Measurements from ENCODE around the gene MKI67. TPM values are rescaled to one million over a fixed set of nuclear protein-coding genes. Genes with fewer than 3 reads are reported as not detected.

MKI67 gene
- total and polyA plus RNA-seq, 9 of the 15 experiments (the other 6 are each of a cell fraction or from before 2014, with no cell fraction given) = 11.8 to 86.5 (median 36.0) TPM

GRCh38 chr10:128062881-128063563, 63.2 kb downstream of the MKI67 start:
- DNase-seq (ENCODE audit: extremely low read depth in 1 of 4, low spot score in 3 of 4) (peak in 1 of 4 experiments; percentile 11), FAIRE-seq (no peak), ATAC-seq (0 out of 3 replicates have a peak, but pooled peaks have one; percentile 26)
- CTCF ChIA-PET (ENCODE audit: low intra/inter-chr PET ratio) = no interaction called here
- no peak overlapping the region for H3K4me3 ChIP-seq
- H3K27ac ChIP-seq (ENCODE audit: extremely low read depth, low read depth, low read length) = no peak overlapping the region
- WGBS (ENCODE audit: insufficient coverage, low coverage, missing lambda C conversion rate) = 1% methylated on average over 11 of the region's 19 CpGs
- H3K27me3 ChIP-seq (ENCODE audit: control insufficient read depth in 2 of 2, insufficient read depth in 2 of 2, low read length in 2 of 2) = peaks cover 0 to 5% of the 10 kb centered on the region in 2 experiments; a peak in 2 of 5 replicates
- H3K79me2 ChIP-seq (ENCODE audit: control insufficient read depth, insufficient read depth, low read length) = no peaks in the 10 kb centered on the region
- BruUV-seq (replicated peaks) = no TSS peak
- no peak overlapping the region for H3K9ac ChIP-seq (ENCODE audit: insufficient read depth in 1 of 2, low read depth in 2 of 2, low read length in 2 of 2)
- peak overlapping the region; percentile 40; the same call in 1 of the 2 replicates for H2AFZ ChIP-seq (ENCODE audit: low read depth, low read length)
- peaks cover 0 to 3% of the 10 kb centered on the region in 2 experiments; a peak in 2 of 5 replicates for H3K4me1 ChIP-seq (replicated peaks in 1 of 2; ENCODE audit: control insufficient read depth in 2 of 2, insufficient read depth in 2 of 2, low read length in 2 of 2)
- H3K9me3 ChIP-seq (replicated peaks; ENCODE audit: control insufficient read depth, insufficient read depth, low read depth, low read length) = no peaks in the 10 kb centered on the region
- H3K4me2 ChIP-seq (ENCODE audit: insufficient read depth, low read length) = peak overlapping the region; percentile 25; the same call in 1 of the 2 replicates
- intact Hi-C loops (cut with micrococcal nuclease) = loop anchor here (10.0 kb wide), 1 partner anchor 48 kb away; no protein-coding TSS in a partner anchor
- H4K20me1 ChIP-seq (replicated peaks; ENCODE audit: control insufficient read depth, insufficient read depth, low read length) = no peaks in the 10 kb centered on the region
- POLR2A ChIA-PET = no interaction called here
- no peaks in the 10 kb centered on the region for H3K9me1 ChIP-seq (ENCODE audit: control insufficient read depth, insufficient read depth, low read length)
- H3K36me3 ChIP-seq (ENCODE audit: control insufficient read depth, insufficient read depth, low read length) = no peaks in the 10 kb centered on the region; the same call in 2 of the 3 replicates
- in situ Hi-C loops (cut with MboI) = no loop called here
- 0 out of 2 replicates have a peak, but pooled peaks have one; percentile 18 for TF ChIP-seq ETV1 (tag; conservative IDR thresholded peaks at IDR 0.05; ENCODE audit: low read depth)
- no peak for TF ChIP-seq CBX3 (IDR thresholded peaks at IDR 0.05; ENCODE audit: borderline replicate concordance in 1 of 2, low read length in 2 of 2)
- TF ChIP-seq SPI1 (IDR thresholded peaks at IDR 0.05; ENCODE audit: borderline replicate concordance, low read depth, low read length) = peak; percentile 58; the same call in 1 of the 2 replicates
- TF ChIP-seq ZBTB11 (CRISPR knock-in tag; IDR thresholded peaks at IDR 0.05) = 0 out of 6 replicates have a peak, but pooled peaks of 1 of the 3 experiments have one; percentile 32
- peak; percentile 79 for TF ChIP-seq GABPA (tag; conservative IDR thresholded peaks at IDR 0.05; ENCODE audit: low read depth)
- TF ChIP-seq ETV6 (IDR thresholded peaks at IDR 0.05; ENCODE audit: borderline replicate concordance in 1 of 2, low read depth in 2 of 2, low read length in 1 of 2) = peak; percentile 49 to 91
- TF ChIP-seq ETV6 (CRISPR knock-in tag; IDR thresholded peaks at IDR 0.05; ENCODE audit: borderline replicate concordance) = no peak
- no peak for TF ChIP-seq ZBTB26 (CRISPR knock-in tag; IDR thresholded peaks at IDR 0.05)

Data from K562 (cell line).